ENCODE measurements around the gene UXT.

The UXT gene

GRCh38 chrX:47649781-47650163 is 9.2 kb downstream of the UXT start:
- DNase-seq (ENCODE audit: low read depth, low spot score): no peak

- DNase-seq (ENCODE audit: low read depth, low spot score): no peak
These were observed 9.7 kb downstream of the UXT start for GRCh38 chrX:47649271-47649670.

GRCh38 chrX:47648376-47648775 is 10.6 kb downstream of the UXT start:
- DNase-seq (ENCODE audit: low read depth, low spot score): no peak

- no peak for DNase-seq (ENCODE audit: low read depth, low spot score)
These were observed 12.3 kb downstream of the UXT start for GRCh38 chrX:47646636-47647035.

GRCh38 chrX:47645530-47645929 is 13.4 kb downstream of the UXT start:
- no peak for DNase-seq (ENCODE audit: low read depth, low spot score)

- no peak for DNase-seq (ENCODE audit: low read depth, low spot score)
These were observed 14.4 kb downstream of the UXT start for GRCh38 chrX:47644557-47645091.

GRCh38 chrX:47643926-47644325 is 15.1 kb downstream of the UXT start:
- DNase-seq (ENCODE audit: low read depth, low spot score): no peak

GRCh38 chrX:47638816-47639215 is 20.2 kb downstream of the UXT start:
- no peak for DNase-seq (ENCODE audit: low read depth, low spot score)

- no peak for DNase-seq (ENCODE audit: low read depth, low spot score)
These were observed 21.3 kb downstream of the UXT start for GRCh38 chrX:47637546-47638195.

- no peak for DNase-seq (ENCODE audit: low read depth, low spot score)
These were observed 24.0 kb downstream of the UXT start for GRCh38 chrX:47634871-47635575.

GRCh38 chrX:47633689-47634590 is 25.0 kb downstream of the UXT start:
- no peak for DNase-seq (ENCODE audit: low read depth, low spot score)

- no peak for DNase-seq (ENCODE audit: low read depth, low spot score)
These were observed 26.3 kb downstream of the UXT start for GRCh38 chrX:47632666-47633065.

GRCh38 chrX:47631676-47632075 is 27.3 kb downstream of the UXT start:
- DNase-seq (ENCODE audit: low read depth, low spot score): no peak

- no peak for DNase-seq (ENCODE audit: low read depth, low spot score)
These were observed 29.4 kb downstream of the UXT start, which contains the start of gene CFP for GRCh38 chrX:47629419-47630200. Gene CFP, minus strand, starts transcription at chrX:47629930. Its CDS starts 86 bp downstream, at chrX:47629844.

GRCh38 chrX:47628982-47629381 is 30.0 kb downstream of the UXT start:
- no peak for DNase-seq (ENCODE audit: low read depth, low spot score)

GRCh38 chrX:47625365-47625764 is 33.6 kb downstream of the UXT start:
- DNase-seq (ENCODE audit: low read depth, low spot score): no peak

GRCh38 chrX:47623540-47624027 is 35.4 kb downstream of the UXT start:
- peak; percentile 82 for DNase-seq (ENCODE audit: low read depth, low spot score)

GRCh38 chrX:47621851-47622250 is 37.1 kb downstream of the UXT start:
- no peak for DNase-seq (ENCODE audit: low read depth, low spot score)

- DNase-seq (ENCODE audit: low read depth, low spot score): no peak
These were observed 38.7 kb downstream of the UXT start for GRCh38 chrX:47620303-47620685.

- DNase-seq (ENCODE audit: low read depth, low spot score): no peak
These were observed 39.3 kb downstream of the UXT start, which contains the start of gene SYN1 for GRCh38 chrX:47619486-47620302. Gene SYN1, minus strand, starts transcription at chrX:47619857. Its CDS starts 129 bp downstream, at chrX:47619728.
